T-helper 2 cell treated with Interferon-gamma antibody and Interleukin-4, amounts not matched to agents 5 μg/mL and 100 μg/mL, for 36 hours (primary cell): ENCODE data around the gene KNDC1.

Experiments used
- DNase-seq: peaks from one replicate; pipeline ENCODE4 v3.0.0; 2021; ENCODE audit warnings: low spot score
- H3K27ac Mint-ChIP-seq: one replicate; pipeline ENCODE4 v1.8.0; 2021; ENCODE audit warnings: mild to moderate bottlenecking, mixed read lengths
- H3K27me3 Mint-ChIP-seq: one replicate; pipeline ENCODE4 v1.8.0; 2021; ENCODE audit warnings: low read depth, mixed read lengths
- H3K36me3 Mint-ChIP-seq: one replicate; pipeline ENCODE4 v1.8.0; 2021; ENCODE audit warnings: low read depth, mixed read lengths
- H3K4me1 Mint-ChIP-seq: one replicate; pipeline ENCODE4 v1.8.0; 2021; ENCODE audit warnings: low read depth, mixed read lengths
- H3K4me3 Mint-ChIP-seq: one replicate; pipeline ENCODE4 v1.8.0; 2022; ENCODE audit warnings: mild to moderate bottlenecking, moderate library complexity, mixed read lengths
- H3K9me3 Mint-ChIP-seq: one replicate; pipeline ENCODE4 v1.8.0; 2021; ENCODE audit warnings: mixed read lengths

Gene KNDC1

DNA sequence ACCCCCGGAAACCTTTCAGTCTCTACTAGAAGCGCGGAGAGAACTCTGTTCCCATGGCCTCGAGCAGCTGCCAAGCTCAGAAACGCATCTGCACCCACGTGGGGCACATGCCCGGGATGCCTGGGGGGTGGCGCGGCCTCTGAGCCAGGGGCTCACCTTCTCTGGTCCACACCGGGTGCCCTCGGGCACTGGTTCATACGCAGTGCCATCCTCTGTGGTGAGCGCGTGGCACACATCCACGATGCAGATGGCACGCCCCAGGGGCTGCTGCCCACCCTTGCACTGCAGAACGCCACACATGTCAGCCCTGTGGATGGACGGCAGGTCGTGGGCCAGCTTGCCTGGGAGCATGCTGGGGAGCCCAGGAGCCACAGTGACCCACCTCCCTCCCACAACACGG, 110.2 kb downstream of the KNDC1 start:
- Mint-ChIP-seq H3K36me3 (peaks cover 14% of the 10 kb centered on the region), H3K9me3 (no peaks in the 10 kb centered on the region), H3K27me3 (no peaks in the 10 kb centered on the region), H3K27ac (no peak overlapping the region), H3K4me3 (no peak overlapping the region), H3K4me1 (peaks cover 6% of the 10 kb centered on the region)
- no peak for DNase-seq

GRCh38 chr10:133270773-133271297, 110.8 kb downstream of the KNDC1 start:
- Mint-ChIP-seq H3K27me3 (no peaks in the 10 kb centered on the region), H3K36me3 (peaks cover 12% of the 10 kb centered on the region), H3K4me3 (no peak overlapping the region), H3K9me3 (no peaks in the 10 kb centered on the region), H3K4me1 (peaks cover 2% of the 10 kb centered on the region), H3K27ac (no peak overlapping the region)
- no peak for DNase-seq

GRCh38 chr10:133271521-133272300, 111.7 kb downstream of the KNDC1 start:
- Mint-ChIP-seq H3K4me1 (peaks cover 2% of the 10 kb centered on the region), H3K36me3 (peaks cover 9% of the 10 kb centered on the region), H3K4me3 (no peak overlapping the region), H3K27ac (no peak overlapping the region), H3K27me3 (no peaks in the 10 kb centered on the region), H3K9me3 (no peaks in the 10 kb centered on the region)
- no peak for DNase-seq

GRCh38 chr10:133272301-133272963, 112.4 kb downstream of the KNDC1 start:
- Mint-ChIP-seq H3K4me3 (no peak overlapping the region), H3K4me1 (peaks cover 2% of the 10 kb centered on the region), H3K9me3 (no peaks in the 10 kb centered on the region), H3K27ac (peak overlapping the region; percentile 45), H3K27me3 (no peaks in the 10 kb centered on the region), H3K36me3 (peaks cover 9% of the 10 kb centered on the region)
- no peak for DNase-seq

GRCh38 chr10:133272964-133273420, 113.0 kb downstream of the KNDC1 start:
- H3K27ac Mint-ChIP-seq, result no peak overlapping the region
- H3K4me3 Mint-ChIP-seq, result no peak overlapping the region
- peaks cover 9% of the 10 kb centered on the region for H3K36me3 Mint-ChIP-seq
- H3K27me3 Mint-ChIP-seq, result no peaks in the 10 kb centered on the region
- DNase-seq, result no peak
- H3K4me1 Mint-ChIP-seq, result peaks cover 7% of the 10 kb centered on the region
- H3K9me3 Mint-ChIP-seq, result no peaks in the 10 kb centered on the region

DNA sequence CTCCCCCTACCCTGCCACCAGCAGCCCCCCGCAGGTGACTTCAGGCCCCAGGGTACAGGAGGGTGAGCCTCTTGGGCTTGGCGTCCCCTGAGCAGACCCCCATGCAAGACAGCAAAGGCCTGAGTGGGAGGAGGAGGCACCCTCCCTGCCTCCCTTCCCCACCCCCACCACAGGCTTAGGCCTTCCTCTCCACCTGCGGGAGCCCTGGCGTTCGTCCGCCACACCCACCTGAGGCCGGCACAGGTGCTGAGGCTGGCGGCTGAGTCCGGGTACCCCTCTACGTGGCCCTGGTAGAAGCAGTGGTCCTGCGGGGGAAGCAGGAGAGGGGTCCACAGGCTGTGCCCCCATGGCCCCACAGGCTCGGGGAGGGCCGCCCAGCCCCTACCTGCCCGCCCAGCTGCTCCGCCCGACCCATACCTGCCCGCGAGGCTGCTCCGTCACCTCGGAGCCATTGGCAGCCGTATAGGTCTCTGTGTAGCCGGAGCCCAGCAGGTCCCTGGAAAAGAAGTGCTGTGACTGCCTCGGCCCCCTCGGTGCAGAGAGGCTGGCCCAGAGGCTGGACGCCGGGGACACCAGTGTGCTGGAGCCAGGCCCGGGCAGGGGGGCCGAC, 113.6 kb downstream of the KNDC1 start:
- Mint-ChIP-seq H3K36me3 (peaks cover 15% of the 10 kb centered on the region), H3K27ac (no peak overlapping the region), H3K4me3 (no peak overlapping the region), H3K27me3 (no peaks in the 10 kb centered on the region), H3K9me3 (no peaks in the 10 kb centered on the region), H3K4me1 (peaks cover 13% of the 10 kb centered on the region)
- no peak for DNase-seq

DNA sequence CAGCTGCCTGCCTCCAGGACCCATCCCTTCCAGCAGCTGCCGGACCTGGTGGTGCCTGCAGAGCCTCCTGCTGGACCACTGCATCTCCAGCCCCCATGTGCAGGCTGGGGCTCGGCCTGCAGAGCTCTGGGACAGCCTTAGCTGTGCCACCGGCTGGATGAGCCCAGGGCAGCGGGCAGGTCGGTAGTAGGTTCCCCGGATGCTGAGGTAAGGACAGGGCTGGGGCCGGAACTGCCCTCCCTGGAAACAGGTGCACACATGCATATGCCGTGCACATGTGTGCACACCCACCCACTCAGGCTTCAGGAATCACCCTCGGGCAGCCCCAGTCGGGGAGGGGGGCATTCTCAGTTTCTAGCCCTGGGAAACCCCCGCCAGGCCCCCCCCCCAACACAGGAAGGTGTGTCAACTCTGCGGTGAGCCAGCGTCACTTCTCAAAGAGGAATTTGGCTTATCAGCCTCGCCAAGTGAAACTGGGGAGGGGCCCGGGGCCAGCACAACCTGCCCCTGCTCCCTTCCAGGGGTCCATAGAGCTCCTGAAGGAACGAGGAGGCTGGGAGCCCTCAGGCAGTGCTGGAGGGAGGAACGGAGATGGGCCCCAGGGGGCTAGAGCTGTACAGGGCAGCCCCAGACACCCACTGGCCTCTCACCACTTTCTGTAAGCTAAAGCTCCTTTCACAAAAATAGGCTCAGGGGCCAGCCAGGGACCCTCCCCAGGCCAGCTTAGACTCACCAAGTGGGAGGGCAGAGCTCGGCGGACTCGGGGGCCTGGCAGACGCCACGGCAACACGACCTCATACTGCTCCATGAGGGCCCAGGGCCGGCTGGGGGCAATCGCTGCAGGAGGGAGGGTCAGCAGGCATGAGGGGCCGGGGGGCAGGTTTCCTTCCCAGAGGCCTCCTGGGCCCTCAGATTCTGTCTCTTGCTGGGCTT, 115.0 kb downstream of the KNDC1 start:
- H3K27me3 Mint-ChIP-seq, result no peaks in the 10 kb centered on the region
- peaks cover 24% of the 10 kb centered on the region for H3K4me1 Mint-ChIP-seq
- peaks cover 21% of the 10 kb centered on the region for H3K36me3 Mint-ChIP-seq
- H3K4me3 Mint-ChIP-seq, result peak overlapping the region; percentile 92
- DNase-seq, result peak; percentile 81
- peak overlapping the region; percentile 90 for H3K27ac Mint-ChIP-seq
- H3K9me3 Mint-ChIP-seq, result no peaks in the 10 kb centered on the region

DNA sequence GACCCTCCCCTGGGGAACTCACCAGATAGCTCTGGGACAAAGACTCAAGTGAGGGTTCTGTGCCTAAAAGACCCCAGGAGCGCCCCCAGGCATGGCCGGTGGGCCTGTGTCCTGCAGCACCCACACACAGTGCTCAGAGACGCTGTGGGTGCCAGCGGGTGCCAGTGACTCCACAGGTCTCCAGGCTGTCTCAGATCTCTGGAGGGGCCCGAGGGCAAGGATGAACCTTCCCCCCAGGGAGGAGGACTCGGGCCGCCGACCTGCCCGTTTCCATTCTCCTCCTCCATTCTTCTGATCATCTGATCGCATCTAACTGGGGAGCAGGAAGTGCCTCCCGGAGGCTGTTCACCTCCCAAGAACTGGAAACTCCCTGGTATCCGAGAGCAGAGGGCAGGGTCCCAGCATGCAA, 115.7 kb downstream of the KNDC1 start:
- H3K36me3 Mint-ChIP-seq, result peaks cover 21% of the 10 kb centered on the region
- H3K4me1 Mint-ChIP-seq, result peaks cover 25% of the 10 kb centered on the region
- peak overlapping the region; percentile 92 for H3K4me3 Mint-ChIP-seq
- peak overlapping the region; percentile 90 for H3K27ac Mint-ChIP-seq
- peak; percentile 43 for DNase-seq
- H3K9me3 Mint-ChIP-seq, result no peaks in the 10 kb centered on the region
- H3K27me3 Mint-ChIP-seq, result no peaks in the 10 kb centered on the region
